CD1c-positive myeloid dendritic cell (primary cell): ENCODE data around the gene CDH23.
A peak's percentile ranks its signal among the peaks of the same experiment; 100 is the strongest.
"Not testable (repeated sequence)": the region's sequence is repeated elsewhere in the genome, so short reads cannot be mapped to it uniquely, and the experiment has no call there.

ENCODE experiments used
- DNase-seq: peaks from one replicate; pipeline ENCODE4 v3.0.0-alpha.2; 2016; ENCODE audit errors: extremely low spot score

Gene CDH23

DNA sequence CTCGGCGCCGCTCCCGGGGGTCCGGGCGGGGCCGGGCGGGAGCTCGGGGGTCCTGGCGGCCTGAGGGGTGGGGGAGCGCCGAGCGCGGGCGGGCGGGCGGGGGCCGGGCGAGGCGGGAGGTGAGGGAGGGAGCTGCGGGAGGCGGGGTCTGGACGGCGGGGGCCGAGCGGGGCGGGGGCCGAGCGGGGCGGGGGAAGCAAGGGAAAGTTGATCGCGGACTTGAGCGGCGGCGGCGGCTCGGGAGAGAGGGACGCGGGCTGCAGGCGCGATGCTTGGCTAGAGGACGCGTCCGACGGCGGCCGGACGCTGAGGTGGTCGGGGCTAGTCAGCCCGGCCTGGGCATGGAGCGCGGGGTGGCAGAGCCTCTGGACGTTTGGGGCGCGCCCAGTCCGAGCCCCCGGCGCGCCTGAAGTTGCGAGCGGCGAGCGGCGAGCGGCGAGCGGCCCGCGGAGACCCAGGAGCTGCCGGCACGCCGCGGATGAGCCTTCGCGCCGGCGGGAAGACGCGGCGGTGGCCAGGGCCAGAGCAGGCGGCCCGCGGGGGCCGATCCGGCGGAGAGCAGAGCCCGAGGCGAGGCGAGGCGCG lies at the start of gene CDH23:
Gene CDH23, plus strand, starts transcription at position 210 of the 585 bp plus-strand sequence. CDS start 42,912 bp downstream, outside the sequence.
- no peak for DNase-seq

DNA sequence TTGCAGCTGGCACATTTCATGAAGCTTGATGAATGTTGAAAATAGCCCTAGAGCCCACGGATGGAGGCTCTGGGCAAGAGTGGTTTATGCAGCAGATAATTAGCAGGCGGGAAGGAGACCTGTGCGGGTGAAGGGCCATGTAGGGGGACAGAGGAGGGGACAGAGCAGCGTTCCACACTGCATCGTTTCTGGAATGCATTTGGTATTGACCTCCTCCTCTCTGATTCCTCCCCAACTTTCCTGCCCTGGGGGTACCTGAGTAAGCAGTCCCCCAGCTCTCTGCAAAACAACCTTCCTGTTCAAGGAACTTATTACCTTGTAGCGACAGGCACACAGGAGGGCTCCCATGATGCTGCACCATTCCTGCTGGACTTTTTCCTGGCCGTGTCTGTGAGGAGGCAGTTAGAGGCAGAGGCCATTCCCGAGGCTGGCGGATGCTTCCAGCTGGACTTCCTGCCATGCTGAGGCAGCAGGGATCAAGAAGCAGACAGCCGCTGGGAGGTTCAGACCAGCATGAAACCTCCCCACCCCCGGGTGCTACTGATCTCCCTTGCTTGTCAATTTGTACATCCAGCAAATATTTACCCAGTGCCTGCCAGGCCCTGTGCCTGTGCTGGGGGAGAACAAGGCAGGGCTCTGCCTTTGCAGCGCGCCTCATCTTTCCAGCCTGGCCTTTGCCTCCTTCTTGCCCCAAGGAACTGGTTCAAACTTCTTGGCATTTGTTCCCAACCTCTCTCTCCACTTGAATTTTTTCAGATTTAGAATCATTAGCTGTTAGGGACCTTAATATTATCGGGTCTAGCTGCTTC lies 48.9 kb upstream of the CDH23 start:
- DNase-seq, result no peak

DNA sequence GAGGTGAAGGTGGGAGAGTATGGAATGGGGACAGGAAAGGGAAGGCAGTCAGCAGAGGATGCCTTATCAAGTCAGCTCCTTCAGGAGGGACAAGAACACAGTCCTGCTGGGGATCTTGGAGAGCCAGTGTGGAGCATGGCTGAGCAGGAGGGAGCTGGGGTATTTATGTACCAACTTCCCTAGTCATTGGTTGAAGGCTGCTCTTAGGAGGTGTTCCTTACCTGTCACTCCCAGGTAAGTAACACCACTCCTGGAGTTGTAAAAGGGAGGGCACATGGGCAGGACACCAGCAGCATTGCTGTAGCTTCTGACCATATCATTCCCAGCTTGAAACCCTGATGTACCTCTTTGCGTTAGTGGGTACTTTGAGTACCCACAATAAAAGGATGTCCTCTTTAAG lies 47.9 kb upstream of the CDH23 start:
- DNase-seq, result no peak

DNA sequence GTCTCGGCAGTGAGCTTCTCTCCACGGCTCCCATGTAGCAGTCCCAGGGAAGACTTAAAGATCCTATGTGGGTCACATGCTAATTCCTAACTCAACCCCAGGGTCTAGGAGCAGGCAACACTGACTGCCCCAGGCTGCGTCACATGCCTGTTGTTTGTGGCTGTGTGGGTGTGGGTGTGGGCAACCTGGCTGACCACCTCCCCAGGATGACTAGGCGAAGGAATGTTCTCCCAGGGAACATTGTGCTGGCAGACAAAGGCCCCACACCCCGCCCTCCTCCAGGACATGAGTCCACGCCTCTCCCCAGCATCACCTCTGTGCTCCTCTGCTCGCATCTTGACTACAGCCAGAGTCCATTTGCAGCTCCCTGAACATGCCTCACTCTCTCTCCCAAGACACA lies 47.3 kb upstream of the CDH23 start:
- DNase-seq, result no peak

- no peak for DNase-seq
Observed at GRCh38 chr10:71351087-71351486, 45.6 kb upstream of the CDH23 start.

- peak; percentile 48 for DNase-seq
Observed at GRCh38 chr10:71351628-71352319, 44.9 kb upstream of the CDH23 start.

- DNase-seq, result no peak
Observed at GRCh38 chr10:71353639-71354038, 43.1 kb upstream of the CDH23 start.

DNA sequence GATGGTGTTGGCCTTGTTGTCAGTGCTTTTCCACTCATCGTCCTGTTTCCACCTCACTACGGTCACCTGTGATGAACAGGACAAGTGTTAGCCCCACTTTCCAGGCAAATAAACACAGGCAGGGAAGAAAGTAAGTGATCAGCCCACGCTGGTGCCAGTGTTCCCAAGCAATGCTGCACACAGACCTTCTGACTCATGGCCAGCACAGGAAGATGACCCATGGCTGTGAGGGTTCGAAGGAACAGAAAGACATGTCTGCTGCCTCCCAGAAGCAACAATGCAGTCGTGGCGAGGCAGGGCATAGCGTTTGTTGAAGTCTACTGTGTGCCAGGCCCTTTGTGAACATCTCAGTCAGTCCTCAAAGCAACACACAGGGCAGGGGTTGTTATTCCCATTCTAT lies 41.9 kb upstream of the CDH23 start:
- DNase-seq, result no peak

- no peak for DNase-seq
Observed at GRCh38 chr10:71355886-71356285, 40.8 kb upstream of the CDH23 start.

GRCh38 chr10:71357792-71358265 lies 38.9 kb upstream of the CDH23 start:
- DNase-seq, result peak; percentile 32

- no peak for DNase-seq
Observed at GRCh38 chr10:71358277-71358676, 38.4 kb upstream of the CDH23 start.

- not testable (repeated sequence) for DNase-seq
Observed at GRCh38 chr10:71358906-71359305, 37.8 kb upstream of the CDH23 start.

DNA sequence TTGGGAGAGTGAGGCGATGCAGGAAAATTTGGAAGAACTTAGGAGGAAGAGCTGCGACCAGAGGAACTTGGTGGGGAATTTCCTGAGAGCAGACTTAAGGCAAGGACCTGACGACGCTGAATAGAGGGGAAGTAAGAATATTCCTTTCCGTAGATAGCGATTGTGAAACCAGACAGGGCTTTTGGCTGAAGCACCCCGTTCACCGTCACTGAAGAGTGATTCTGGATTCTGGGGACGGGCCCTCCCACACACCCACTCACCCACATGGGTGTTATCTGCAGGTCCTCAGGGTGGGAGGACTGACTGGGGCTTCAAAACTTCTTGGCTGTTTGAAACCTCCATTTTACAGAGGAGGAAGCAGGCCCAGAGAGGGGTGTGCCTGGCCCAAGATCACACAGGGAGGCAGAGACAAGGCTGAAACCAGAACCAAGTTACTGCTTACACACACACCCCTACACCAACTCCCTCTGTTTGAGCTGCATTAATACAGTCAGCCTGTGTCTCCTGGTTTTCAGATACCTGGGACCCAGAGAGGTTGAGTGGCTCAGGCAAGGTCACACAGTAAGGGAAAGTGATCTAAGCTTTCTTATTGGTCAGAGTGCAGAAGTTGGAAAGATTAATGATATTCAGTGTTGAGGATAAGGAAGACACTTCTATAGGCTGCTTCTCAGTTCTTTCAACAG lies 37.2 kb upstream of the CDH23 start:
- peak; percentile 96 for DNase-seq

DNA sequence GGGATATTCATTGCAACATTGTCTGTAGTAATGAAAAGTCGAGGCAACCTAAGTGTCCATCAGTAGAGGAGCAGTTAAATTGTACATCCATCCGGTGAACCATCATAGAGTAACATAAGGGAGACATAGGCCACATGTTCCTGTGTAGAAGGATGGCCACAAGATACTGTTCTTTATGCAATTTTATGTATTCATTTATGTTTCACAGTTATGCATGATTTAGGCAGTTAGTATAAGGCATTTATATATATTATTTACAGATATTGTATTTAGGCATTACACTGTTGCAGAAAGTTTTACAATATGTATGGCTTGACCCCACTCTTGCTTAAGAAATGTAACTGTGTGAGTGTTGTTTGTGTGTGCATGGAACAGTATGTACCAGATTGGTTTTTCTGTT lies 36.0 kb upstream of the CDH23 start:
- DNase-seq, result no peak

DNA sequence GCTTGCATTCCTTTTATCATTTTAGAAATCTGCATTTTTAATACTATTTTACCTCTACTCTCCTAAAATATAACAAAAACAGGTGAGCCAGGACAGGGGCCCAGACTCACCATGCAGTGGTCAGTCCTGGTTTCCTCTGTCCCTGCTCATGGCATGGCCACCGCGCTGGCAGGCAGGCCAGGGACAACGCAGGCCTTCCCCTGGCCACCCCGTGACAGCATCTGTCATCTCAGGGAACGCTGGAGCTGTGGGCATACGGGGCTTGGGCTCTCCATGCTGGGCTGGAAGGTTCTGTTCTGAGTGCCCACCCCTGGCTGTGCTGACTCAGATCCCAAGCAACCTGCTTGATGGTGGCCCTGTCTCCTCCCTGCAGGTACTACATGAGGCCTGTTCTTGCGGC lies 35.1 kb upstream of the CDH23 start:
- no peak for DNase-seq

DNA sequence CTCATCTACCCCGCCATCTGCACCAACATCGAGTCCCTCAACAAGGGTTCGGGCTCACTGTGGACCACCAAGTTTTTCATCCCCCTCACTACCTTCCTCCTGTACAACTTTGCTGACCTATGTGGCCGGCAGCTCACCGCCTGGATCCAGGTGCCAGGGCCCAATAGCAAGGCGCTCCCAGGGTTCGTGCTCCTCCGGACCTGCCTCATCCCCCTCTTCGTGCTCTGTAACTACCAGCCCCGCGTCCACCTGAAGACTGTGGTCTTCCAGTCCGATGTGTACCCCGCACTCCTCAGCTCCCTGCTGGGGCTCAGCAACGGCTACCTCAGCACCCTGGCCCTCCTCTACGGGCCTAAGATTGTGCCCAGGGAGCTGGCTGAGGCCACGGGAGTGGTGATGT lies 34.6 kb upstream of the CDH23 start:
- no peak for DNase-seq

DNA sequence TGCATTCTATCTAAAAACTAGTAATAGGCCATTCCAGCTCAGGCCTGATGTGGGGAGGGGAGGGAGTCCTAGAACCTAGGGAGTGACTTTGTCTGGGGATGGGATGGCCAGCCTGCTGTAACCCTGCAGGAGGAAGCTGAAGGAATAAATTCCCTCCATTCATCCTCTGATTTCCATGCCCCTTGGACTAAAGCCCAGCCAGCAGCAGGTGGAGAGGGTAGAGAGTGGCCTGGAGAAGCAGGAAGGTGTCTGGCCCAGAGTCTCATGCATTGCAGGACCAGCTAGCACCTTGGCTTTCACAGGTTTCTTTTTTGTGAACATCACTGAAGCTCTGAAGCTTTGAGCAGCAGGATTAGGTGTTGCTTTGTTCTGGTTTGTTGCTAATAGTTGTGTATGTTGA lies 32.8 kb upstream of the CDH23 start:
- no peak for DNase-seq

- no peak for DNase-seq
Observed at GRCh38 chr10:71365366-71365765, 31.4 kb upstream of the CDH23 start.

DNA sequence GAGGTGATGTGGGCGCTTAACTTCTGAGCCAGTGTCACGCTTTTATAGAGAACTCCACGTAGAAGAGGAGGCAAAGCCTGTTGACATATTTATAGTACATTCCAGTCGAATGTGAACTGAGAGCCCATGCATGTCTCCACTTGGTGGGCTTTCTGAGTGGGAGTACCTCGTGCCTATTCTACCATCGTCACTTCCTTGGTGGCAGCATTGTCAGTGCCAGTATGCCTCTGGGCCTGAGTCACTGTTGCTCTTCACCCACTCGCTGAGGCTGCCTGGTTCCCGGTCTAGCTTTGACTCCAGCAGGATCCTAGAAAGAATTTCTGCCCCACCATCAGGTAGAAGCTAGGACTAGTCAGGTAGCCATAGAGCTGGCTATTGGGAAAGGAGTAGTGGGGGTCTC lies 30.0 kb upstream of the CDH23 start:
- DNase-seq, result peak; percentile 94

GRCh38 chr10:71367271-71367670 lies 29.4 kb upstream of the CDH23 start:
- DNase-seq, result peak; percentile 93

DNA sequence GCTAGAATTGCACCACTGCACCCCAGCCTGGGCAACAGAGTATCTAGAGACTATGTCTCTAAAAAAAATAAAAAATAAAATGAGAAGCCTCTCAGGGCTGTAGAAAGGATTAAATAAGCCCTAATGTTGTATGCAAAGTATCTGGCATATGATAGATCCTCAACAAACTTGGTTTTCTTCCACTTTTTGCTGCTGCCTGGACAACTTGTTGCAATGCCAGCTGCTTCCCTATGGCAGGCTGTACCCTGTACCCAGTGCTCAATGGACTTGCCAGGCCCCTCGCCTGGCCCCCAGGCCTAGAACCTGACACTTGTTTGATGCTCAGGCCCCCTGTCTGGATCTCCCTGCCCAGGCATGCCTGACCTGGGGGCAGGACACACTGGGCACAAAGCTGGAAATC lies 28.5 kb upstream of the CDH23 start:
- DNase-seq, result peak; percentile 27

DNA sequence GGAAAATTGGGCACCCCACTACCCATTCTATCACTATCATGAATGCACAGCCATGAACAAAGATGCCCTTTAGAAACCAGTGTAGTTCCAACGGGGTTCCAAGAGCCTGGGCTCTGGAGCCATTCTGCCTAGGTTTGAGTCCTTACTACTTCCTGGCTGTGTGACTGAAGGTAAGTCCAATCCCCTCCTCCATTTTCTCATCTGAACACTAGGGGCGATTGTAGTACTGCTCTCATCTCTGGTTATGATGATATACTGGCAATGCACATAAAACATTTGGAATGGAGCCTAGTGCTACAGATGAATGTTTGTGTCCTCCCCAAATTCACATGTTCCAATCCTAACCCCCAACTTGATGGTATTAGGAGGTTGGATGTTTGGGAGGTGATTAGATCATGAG lies 28.1 kb upstream of the CDH23 start:
- DNase-seq, result no peak
